ENCODE measurements around the gene MTMR3. TPM values are rescaled to one million over a fixed set of nuclear protein-coding genes. Genes with fewer than 3 reads are reported as not detected.

The MTMR3 gene
- polyA plus RNA-seq, 4 donors = 30.3 to 55.3 (median 38.5) TPM

DNA sequence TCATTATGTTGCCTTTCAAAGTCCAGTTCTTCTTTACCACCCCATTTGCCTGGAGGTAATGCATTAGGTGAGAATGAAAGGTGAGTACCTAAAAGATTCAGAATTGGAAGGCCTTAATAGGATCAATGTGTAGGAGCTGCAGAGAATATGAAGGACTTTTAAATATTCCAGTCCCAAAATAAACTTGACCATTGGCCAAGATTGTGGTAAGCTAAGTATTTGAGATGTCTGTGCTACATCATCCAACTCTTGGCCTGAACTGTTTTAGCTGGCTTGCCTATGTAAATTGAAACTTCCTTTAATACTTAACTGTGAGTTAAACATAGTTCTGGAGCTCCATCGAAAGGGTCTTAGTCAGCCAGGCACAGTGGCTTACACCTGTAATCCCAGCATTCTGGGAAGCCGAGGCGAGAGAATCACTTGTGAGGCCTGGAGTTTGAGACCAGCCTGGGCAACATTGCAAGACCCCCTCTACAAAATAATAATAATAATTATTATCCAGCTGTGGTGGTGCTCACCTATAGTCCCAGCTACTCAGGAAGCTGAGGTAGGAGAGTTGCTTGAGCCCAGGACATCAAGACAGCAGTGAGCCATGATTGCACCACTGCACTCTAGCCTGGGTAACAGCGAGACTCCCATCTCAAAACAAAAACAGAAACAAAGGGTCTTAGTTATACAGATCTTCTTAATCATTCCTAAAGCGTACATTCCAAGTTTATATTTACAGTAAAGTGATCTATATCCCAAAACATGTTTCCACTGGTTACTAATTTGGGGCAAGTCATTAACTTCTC lies 29.8 kb downstream of the MTMR3 start:
- peak in 1 of 4 donors; percentile 24 for DNase-seq (ENCODE audit: low read depth in 4 of 4, low spot score in 2 of 4)

DNA sequence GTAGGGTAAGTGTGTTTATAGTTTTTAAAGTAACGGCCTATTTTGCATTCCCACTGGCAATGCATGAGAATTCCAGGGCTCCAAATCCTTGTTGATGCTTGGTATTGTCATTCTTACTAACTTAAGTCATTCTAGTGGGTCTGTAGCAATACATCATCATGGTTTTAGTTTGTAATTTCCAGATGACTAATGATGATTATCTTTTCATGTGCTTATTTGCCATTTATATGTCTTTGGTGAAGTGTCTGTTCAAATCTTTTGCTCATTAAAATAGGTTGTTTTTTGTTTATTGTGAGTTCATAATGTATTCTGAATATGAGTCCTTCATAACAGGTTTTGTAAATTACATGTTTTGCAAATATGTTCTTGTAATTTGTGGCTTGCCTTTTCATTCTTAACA lies 31.2 kb downstream of the MTMR3 start:
- no peak for DNase-seq (ENCODE audit: low read depth in 4 of 4, low spot score in 2 of 4)

DNA sequence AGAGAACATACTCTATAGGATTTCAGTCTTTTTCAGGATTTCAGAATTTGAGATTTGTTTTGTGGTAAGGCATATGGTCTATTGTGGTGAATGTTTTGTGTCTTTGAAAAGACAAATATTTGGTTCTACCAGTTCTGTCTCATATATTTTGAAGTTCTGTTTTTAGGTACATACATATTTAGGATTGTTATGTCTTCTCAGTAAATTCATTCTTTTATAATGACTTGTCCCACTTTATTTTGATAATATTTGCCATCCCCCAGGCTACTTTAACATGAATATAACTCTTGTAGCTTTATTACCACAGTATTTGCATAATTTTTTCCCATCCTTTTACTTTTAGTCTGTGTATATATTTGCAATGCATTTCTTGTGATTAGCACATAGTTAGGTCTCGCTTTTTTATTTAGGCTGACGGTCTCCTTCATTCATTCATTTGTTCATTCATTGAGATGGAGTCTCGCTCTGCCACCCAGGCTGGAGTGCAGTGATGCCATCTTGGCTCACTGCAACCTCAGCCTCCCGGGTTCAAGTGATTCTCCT lies 32.1 kb downstream of the MTMR3 start:
- no peak for DNase-seq (ENCODE audit: low read depth in 4 of 4, low spot score in 2 of 4)

DNA sequence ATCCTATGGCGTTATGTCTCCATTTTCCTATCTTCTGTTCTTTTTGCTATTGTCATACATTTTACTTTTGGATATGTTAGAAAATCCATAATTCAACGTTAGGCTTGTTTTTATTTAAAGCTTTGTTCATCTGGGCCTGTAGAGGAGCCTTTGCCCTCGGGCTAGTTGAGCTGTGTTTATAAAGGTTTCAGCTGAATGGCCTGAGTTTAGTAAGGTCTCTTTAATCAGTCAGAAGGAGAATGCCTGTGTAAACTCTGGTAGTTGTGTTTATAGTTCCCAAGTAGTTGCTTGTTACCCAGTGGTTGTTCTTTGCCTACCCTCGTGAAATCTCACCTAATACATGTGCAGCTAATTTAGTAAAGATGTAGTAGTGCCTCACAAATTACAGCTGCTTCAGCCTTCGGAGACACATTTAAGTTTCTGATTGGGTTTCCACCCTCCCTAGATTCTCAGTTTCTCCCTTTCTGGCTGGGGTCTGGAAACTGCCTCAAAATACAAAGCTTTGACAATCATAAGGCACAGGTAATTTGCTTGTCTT lies 33.1 kb downstream of the MTMR3 start:
- no peak for DNase-seq (ENCODE audit: low read depth in 4 of 4, low spot score in 2 of 4)

DNA sequence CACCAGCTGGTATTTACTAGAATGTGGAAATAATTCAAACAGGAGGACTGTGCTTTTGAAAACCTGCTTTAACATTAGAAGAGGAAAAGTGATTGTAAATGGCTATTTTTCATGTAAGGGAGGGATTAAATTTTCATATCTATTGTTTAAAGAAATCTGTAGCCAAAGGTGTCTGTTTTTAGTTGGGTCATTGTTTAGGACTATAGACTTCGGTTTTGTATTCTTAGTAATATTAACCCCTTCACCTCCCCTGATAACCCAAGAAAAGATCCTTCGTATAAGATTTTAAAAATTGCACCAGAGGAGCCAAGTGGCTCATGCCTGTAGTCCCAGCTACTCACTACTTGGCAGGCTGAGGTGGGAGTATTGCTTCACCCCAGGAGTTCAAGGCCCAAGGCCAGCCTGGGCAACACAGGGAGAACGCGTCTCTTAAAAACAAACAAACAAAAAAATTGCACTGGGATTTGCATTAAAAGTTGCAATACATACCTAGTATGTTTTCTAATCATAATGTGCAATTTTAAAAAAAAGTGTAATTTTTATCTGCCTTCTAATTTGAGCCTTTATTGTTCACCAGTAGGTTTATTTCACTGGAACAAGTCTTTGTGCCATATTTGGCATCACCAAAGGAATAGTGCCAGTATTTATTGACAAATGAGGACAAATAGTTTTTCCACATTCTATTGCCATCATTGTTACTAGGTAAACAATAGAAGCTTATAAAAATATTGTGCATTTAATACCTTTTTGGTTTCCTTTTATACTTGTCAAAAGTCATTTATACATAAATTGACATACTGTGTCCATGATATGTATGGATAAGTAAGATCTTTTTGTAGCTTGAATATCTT lies 34.3 kb downstream of the MTMR3 start:
- no peak for DNase-seq (ENCODE audit: low read depth in 4 of 4, low spot score in 2 of 4)

DNA sequence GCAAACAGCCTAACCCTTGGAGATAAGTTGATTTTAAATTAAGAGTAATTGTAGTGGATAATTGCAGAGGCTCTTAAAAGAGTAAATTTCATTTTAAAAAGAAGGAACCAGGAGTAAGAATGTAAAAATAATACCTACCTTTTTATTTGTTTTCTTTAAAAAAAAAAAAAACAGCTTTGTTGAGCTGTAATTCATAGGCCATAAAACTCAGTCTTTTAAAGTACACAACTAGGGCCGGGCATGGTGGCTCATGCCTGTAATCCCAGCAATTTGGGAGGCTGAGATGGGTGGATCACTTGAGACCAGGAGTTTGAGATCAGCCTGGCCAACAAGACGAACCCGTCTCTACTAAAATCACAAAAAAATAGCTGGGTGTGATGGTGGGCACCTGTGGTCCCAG lies 42.4 kb downstream of the MTMR3 start:
- DNase-seq (ENCODE audit: low read depth in 4 of 4, low spot score in 2 of 4) = no peak

DNA sequence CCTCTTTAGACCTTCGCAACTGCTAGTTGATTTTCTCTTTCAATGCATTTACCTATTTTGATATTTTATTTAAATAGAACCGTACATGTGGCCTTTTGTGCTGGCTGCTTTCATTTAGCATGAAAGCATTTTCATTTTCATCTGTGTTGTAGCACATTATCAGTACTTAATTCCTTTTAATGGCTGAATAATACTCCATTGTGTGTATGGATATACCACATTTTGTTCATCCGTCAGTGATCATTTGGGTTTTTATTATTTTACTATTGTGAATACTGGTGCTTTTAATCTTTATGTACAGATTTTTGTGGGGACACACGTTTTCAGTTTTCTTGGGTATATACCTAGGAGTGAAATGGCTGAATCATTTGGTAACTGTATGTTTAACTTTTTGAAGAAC lies 43.1 kb downstream of the MTMR3 start:
- DNase-seq (ENCODE audit: low read depth in 4 of 4, low spot score in 2 of 4) = no peak

DNA sequence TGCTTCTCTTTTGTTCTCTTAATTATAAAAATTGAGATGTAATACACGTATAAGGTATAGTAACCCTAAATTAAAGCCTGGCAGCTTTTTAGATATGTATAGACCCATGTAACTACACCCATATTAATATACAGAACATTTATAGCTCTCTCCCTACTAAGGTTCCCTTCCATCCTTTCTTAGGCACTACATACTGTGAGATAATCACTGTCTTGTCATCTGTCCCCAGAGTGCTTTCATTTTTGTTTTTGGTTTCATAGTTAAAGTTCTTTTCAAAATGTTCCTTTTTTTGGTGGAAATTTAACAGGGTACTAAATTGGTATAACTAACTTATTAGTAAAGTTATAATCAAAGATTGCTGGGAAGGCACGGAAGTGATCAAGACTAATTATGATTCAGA lies 49.2 kb downstream of the MTMR3 start:
- no peak for DNase-seq (ENCODE audit: low read depth in 4 of 4, low spot score in 2 of 4)

DNA sequence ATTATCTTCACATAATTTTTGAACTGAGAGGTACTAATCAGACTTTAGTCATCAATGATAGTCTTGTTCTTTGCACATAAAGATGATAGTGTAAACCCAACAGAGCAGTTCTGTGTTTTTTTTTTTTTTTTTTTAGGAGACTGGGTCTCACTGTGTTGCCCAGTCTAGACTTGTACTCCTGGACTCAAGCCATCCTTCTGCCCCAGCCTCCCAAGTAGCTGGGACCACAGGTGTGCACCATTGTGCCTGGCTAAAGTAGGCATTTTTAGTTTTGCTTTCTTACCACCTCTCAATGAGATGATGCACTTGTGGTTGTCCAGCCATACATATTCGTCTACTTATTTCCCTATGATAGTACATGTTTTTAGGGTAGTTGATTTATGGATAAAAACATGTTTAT lies 50.6 kb downstream of the MTMR3 start:
- no peak for DNase-seq (ENCODE audit: low read depth in 4 of 4, low spot score in 2 of 4)

DNA sequence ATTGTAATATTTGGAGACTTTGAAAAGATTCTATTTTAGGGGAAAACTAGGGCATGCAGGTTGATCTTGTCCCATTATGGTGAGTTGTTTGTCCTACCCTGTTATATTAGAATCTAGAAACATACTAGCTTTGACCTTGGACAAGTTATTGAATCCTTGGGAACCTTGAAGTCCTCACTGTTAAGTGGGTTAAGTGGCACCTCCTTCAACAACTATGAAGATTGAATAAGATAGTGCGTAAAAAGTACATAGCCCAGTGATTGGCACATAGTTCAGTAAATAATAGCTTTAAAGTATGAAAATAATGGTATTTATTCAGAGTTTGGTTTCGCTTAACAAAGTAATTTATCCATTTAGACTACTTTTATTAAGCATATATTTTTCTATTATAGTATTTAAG lies 51.6 kb downstream of the MTMR3 start:
- DNase-seq (ENCODE audit: low read depth in 4 of 4, low spot score in 2 of 4) = no peak

DNA sequence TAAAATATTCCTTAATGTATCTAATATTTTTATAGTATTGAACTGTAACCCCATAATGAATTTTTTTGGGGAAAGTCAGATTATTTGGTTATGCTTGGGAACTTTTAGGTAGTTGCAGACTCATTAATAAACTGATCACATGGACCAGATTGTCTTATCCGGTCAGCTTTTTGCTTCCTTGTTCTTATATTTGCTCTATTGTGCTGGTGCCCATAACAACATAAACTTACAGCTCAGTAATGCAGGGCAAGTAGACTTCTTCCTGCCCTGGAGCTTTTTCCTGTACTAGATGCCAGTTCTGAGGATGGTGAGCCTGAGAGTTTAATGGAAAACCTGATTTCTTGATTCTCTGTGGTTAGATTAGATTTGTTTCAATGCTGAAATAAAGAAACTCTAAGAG lies 53.2 kb downstream of the MTMR3 start:
- no peak for DNase-seq (ENCODE audit: low read depth in 4 of 4, low spot score in 2 of 4)

DNA sequence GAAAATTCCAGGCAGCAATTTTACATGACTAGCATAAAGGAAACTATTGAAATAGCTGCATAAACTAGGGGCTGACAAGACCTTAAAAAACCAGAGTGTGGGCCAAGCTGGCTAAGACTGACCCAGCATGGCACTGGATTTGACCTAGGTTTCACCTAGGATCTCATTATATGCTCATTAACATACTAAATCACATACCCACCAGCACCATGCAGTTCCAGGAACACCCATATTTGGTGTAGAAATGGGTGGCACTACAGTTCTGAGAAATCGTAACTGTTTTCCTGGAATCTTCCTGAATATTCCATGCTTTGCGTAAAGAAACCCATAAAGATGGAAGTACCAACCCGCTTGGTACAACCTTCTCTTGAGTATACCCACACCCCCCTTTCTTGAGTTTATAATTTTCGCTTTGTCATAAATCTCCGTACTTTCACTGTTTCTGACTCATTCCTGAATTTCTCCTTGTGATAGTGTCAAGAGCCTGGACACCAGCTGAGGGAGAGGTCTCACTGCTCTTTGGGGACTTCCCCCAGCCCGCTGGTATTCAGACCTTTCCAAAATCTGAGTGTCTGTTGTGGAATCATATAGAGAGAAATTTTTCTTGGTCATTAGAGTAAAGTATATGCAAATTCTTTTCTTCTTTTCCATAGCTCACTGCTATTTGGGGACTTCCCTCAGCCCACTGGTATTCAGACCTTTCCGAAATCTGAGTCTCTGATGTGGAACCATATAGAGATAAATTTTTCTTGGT lies 55.1 kb downstream of the MTMR3 start:
- DNase-seq (ENCODE audit: low read depth in 4 of 4, low spot score in 2 of 4) = no peak

DNA sequence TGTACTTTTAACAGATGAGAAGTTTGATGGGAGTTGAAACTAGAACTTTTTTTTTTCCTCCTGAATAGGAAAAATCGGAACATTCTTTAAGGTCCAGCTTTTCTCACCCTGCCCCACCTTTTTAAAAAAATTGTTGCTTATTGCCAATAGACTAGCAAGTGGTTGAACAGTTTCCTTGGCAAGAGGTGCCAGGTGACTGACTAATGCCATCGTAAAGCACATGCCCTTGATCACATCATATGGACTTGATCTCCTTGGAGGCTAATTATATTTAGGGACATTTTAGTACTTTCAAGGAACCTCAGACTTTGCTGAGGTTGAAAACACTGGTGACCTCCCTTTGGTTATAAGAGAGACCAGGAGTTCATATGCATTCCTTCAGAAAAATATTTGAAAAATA lies 57.6 kb downstream of the MTMR3 start:
- no peak for DNase-seq (ENCODE audit: low read depth in 4 of 4, low spot score in 2 of 4)

DNA sequence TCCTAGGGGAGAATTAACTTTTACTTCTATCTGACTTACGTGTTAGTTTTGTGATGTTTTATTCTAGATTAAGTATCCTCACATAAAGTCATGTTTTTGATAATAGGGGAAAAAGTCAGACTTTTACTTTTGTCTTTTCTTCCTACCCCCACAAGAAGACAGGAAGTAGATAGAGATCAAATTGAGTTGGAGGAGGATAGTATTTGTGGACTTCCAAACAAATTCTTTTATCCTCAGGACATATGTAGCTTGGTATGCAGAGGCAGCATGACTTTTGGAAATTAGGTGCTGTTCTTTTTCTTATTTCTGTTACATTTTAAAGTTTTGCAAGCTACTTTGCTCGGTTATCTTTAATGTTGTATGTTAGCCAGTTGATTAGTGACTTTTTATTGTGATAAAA lies 61.4 kb downstream of the MTMR3 start:
- no peak for DNase-seq (ENCODE audit: low read depth in 4 of 4, low spot score in 2 of 4)

DNA sequence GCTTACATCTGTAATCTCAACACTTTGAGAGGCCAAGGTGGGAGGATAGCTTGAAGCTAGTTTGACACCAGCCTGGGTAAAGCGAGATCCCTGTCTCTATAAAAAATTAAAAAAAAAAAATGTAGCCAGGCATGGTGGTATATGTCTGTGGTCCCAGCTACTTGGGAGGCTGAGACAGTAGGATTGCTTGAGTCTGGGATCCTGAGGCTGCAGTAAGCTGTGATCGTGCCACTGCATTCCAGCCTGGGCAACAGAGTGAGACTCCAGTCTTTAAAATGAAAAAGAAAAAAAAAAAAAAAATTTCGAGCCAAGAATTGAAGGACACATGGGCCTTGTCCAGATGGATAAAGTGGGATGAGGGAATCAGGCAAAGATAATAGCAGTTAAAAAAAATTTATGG lies 62.5 kb downstream of the MTMR3 start:
- DNase-seq (ENCODE audit: low read depth in 4 of 4, low spot score in 2 of 4) = no peak

DNA sequence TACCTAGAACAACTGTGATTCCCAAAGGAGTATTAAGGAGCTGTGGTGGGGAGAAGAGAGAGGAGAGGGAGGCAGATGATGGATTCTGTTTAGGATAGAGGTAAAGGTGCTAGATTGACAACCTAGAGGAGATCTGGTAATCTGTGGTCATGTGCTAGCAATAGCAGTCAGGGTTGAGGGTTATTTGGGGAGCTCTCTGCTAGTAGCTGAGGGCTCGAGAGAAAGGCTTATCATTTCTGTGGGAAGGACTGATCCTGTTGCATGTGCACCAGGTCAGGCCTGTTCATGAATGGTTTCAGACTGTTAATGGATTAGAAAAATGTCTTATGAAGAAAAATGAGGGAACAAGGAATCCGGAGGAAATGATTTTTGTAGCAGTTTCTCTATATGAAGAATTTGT lies 63.2 kb downstream of the MTMR3 start:
- DNase-seq (ENCODE audit: low read depth in 4 of 4, low spot score in 2 of 4) = no peak

DNA sequence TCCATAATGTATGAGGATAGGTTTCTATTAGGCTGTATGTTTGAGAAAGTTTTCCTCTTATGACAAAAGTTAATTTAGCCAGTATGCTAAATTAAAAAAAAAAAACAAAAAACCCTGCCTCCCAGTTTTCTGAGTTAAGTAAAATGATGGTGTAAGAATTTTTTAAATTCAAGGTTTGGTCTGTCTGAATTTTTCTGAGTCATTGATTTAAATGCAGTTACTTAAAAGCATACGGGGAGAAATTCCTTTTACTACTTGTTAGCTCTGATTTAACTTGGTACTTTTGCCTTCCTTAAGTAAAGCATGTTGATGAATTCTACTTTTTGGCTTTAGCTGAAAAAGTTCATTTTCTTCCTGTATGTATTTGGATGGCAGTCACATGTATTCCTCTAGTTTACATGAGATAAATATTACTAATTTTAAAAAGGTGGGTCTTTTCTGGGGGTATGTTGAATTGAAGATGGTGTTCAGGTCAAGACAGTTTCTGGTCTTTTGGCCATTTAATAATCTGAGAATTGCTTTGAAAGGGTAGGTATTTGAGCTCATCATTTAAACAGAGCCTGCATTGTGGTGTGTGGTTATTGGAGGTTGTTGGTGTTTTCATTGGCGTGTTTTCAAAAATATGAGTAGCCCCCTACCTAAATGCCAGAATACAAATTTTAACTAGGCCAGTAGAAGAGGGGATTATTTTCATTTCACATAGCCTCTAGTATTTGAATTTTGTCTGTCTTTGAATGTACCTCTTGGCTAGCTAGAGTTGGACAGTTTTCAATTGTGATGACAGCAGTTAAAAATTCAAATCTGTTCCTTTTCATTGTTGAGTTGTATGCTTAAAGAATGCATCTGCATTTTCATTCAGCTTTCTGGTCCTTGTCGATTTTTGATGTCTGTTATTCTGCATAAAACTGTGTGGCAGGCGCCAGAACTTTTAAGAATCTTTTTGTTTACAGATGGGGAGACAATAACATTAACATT lies 64.7 kb downstream of the MTMR3 start:
- no peak for DNase-seq (ENCODE audit: low read depth in 4 of 4, low spot score in 2 of 4)

DNA sequence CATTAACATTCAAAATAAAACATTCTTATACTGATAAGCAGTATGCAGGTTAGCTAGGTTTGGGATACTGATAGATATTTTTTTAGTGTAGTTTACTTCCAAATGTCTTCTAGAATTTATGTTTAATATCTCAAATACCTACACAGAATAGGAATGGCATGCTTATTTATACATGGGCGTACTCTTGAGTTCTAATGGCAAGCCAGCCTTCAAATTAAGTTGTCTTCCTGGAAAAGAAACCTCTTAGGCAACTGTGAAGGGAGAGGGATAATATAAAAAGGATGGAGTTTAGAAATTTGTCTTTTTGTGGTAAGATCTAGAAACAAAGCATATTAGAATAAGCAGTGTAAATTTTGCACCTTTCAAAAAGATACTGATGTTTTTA lies 65.4 kb downstream of the MTMR3 start:
- no peak for DNase-seq (ENCODE audit: low read depth in 4 of 4, low spot score in 2 of 4)

DNA sequence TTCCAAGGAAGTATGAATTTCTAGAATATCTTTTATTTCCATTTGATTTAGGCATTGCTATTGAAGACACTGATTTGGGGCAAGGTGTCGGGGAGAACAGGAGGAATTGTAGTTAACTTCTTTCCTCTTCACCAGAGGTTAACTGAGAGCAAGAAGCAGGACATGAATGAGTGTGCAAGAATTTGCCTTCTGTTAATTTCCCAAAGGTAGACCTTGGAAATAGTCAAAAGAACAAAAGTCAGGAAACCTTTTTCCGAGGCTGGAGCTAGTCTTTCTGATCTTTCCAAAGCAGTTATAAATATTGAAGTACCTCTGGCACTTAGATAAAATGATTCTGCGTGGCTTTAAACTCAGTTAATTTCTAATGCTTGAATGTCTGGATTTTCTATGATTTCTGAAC lies 66.9 kb downstream of the MTMR3 start:
- DNase-seq (ENCODE audit: low read depth in 4 of 4, low spot score in 2 of 4) = no peak
